Tibial nerve (tissue), 4 donors: ENCODE results near the gene ZNF423. TPM values are rescaled to one million over a fixed set of nuclear protein-coding genes. Genes with fewer than 3 reads are reported as not detected.

ENCODE experiments used
- DNase-seq, 2 donors: peaks; one replicate each; pipeline ENCODE4 v3.0.0-alpha.2; 2019; ENCODE audit warnings: low spot score in 2 of 2
- H3K27ac ChIP-seq, 4 donors: fragments of 200-600 bp; sonication (generic) in 3 of 4; one replicate each; pipeline ENCODE4 v1.5.1; 2017 to 2019; ENCODE audit warnings: mild to moderate bottlenecking in 1 of 4
- H3K27me3 ChIP-seq, 2 donors: fragments of 200-600 bp; sonication (generic) in 1 of 2; one replicate each; pipeline versions ENCODE4 v1.5.1 to v1.6.0; 2017 to 2019
- H3K36me3 ChIP-seq, 3 donors: fragments of 200-600 bp; sonication (generic); one replicate each; pipeline ENCODE4 v1.5.1; 2018 to 2019
- H3K4me1 ChIP-seq, 4 donors: fragments of 200-600 bp; sonication (generic) in 3 of 4; one replicate each; pipeline ENCODE4 v1.5.1; 2017 to 2019
- H3K4me3 ChIP-seq, 4 donors: fragments of 200-600 bp; sonication (generic) in 3 of 4; one replicate each; pipeline ENCODE4 v1.5.1; 2017 to 2019; ENCODE audit warnings: mild to moderate bottlenecking in 1 of 4, moderate library complexity in 1 of 4
- H3K9me3 ChIP-seq, 4 donors: fragments of 200-600 bp; sonication (generic) in 3 of 4; one replicate each; pipeline ENCODE4 v1.5.1; 2017 to 2019
- CTCF ChIP-seq, 5 experiments: fragments of 200-600 bp in 3 of 5; fragments of 450-650 bp in 2 of 5; sonication (generic) in 3 of 5; IDR thresholded peaks; one replicate each; pipeline ENCODE4 v1.5.1; 2016 to 2019; ENCODE audit warnings: antibody characterized with exemption in 5 of 5, mild to moderate bottlenecking in 3 of 5, moderate library complexity in 2 of 5
- EP300 ChIP-seq, 2 donors: sonication (generic); formaldehyde crosslinking; IDR thresholded peaks; one replicate each; pipeline ENCODE4 v1.6.1; 2017; ENCODE audit warnings: antibody characterized with exemption in 2 of 2, mild to moderate bottlenecking in 1 of 2
- POLR2A ChIP-seq, 2 donors: fragments of 450-650 bp; IDR thresholded peaks; one replicate each; pipeline ENCODE4 v1.6.1; 2017; ENCODE audit warnings: antibody characterized with exemption in 2 of 2, mild to moderate bottlenecking in 2 of 2, moderate library complexity in 2 of 2
- whole genome bisulfite sequencing, 2 donors: methylation state at CpG; one replicate each; pipeline ENCODE4 v1.1.5; 2018; 5-methylcytosine and 5-hydroxymethylcytosine counted together
- total RNA-seq, 4 donors: library from RNA; depleted of rRNA; stranded (reverse); fragments of >200 nt; gene quantifications; one replicate each; pipeline ENCODE4 v1.1.0, GENCODE V29; 2016

ZNF423 gene
- total RNA-seq, 4 donors from 2014 or later = 15.9 to 20.5 (median 18.5) TPM

- Histone ChIP-seq H3K9me3 (no peaks in the 10 kb centered on the region), H3K36me3 (no peaks in the 10 kb centered on the region), H3K27me3 (no peaks in the 10 kb centered on the region), H3K4me1 (peaks cover 0 to 6% (median 0%) of the 10 kb centered on the region in 4 donors), H3K4me3 (no peak overlapping the region), H3K27ac (no peak overlapping the region)
- DNase-seq = no peak
- 32 to 62% methylated on average over 5 of the region's 5 CpGs for WGBS, 2 donors
- TF ChIP-seq POLR2A (IDR thresholded peaks at IDR 0.05) (no peak), EP300 (IDR thresholded peaks at IDR 0.05) (no peak), CTCF (IDR thresholded peaks at IDR 0.05) (peak in 3 of 5 experiments; percentile 4 to 21 (median 16))
Observed at GRCh38 chr16:49608779-49609178, 247.1 kb downstream of the ZNF423 start.

GRCh38 chr16:49608098-49608497 lies 247.8 kb downstream of the ZNF423 start:
- 7 to 14% methylated on average over 5 of the region's 5 CpGs for WGBS, 2 donors
- H3K4me1 ChIP-seq = peaks cover 0 to 7% (median 0%) of the 10 kb centered on the region in 4 donors
- H3K27ac ChIP-seq = no peak overlapping the region
- H3K4me3 ChIP-seq = no peak overlapping the region
- no peak for TF ChIP-seq POLR2A (IDR thresholded peaks at IDR 0.05)
- no peak for TF ChIP-seq CTCF (IDR thresholded peaks at IDR 0.05)
- no peak for TF ChIP-seq EP300 (IDR thresholded peaks at IDR 0.05)
- H3K9me3 ChIP-seq = no peaks in the 10 kb centered on the region
- no peaks in the 10 kb centered on the region for H3K36me3 ChIP-seq
- DNase-seq = no peak
- H3K27me3 ChIP-seq = no peaks in the 10 kb centered on the region

- TF ChIP-seq CTCF (IDR thresholded peaks at IDR 0.05) (no peak), EP300 (IDR thresholded peaks at IDR 0.05) (no peak), POLR2A (IDR thresholded peaks at IDR 0.05) (no peak)
- Histone ChIP-seq H3K27ac (no peak overlapping the region), H3K4me1 (peaks cover 0 to 21% (median 0%) of the 10 kb centered on the region in 4 donors), H3K36me3 (no peaks in the 10 kb centered on the region), H3K27me3 (no peaks in the 10 kb centered on the region), H3K9me3 (no peaks in the 10 kb centered on the region), H3K4me3 (no peak overlapping the region)
- DNase-seq = no peak
- WGBS, 2 donors = 78 to 81% methylated on average over 14 of the region's 14 CpGs
Observed at GRCh38 chr16:49605536-49606254, 250.2 kb downstream of the ZNF423 start.

GRCh38 chr16:49604602-49605001 lies 251.3 kb downstream of the ZNF423 start:
- no peaks in the 10 kb centered on the region for H3K9me3 ChIP-seq
- DNase-seq = no peak
- no peaks in the 10 kb centered on the region for H3K27me3 ChIP-seq
- H3K4me3 ChIP-seq = no peak overlapping the region
- H3K36me3 ChIP-seq = no peaks in the 10 kb centered on the region
- 87 to 89% methylated on average over 4 of the region's 4 CpGs for WGBS, 2 donors
- no peak for TF ChIP-seq EP300 (IDR thresholded peaks at IDR 0.05)
- TF ChIP-seq POLR2A (IDR thresholded peaks at IDR 0.05) = no peak
- no peak for TF ChIP-seq CTCF (IDR thresholded peaks at IDR 0.05)
- H3K27ac ChIP-seq = no peak overlapping the region
- H3K4me1 ChIP-seq = peaks cover 0 to 21% (median 0%) of the 10 kb centered on the region in 4 donors

- H3K27ac ChIP-seq = no peak overlapping the region
- H3K9me3 ChIP-seq = no peaks in the 10 kb centered on the region
- TF ChIP-seq CTCF (IDR thresholded peaks at IDR 0.05) (no peak), POLR2A (IDR thresholded peaks at IDR 0.05) (no peak), EP300 (IDR thresholded peaks at IDR 0.05) (no peak)
- no peaks in the 10 kb centered on the region for H3K36me3 ChIP-seq
- no peaks in the 10 kb centered on the region for H3K27me3 ChIP-seq
- no peak for DNase-seq
- peaks cover 0 to 21% (median 0%) of the 10 kb centered on the region in 4 donors for H3K4me1 ChIP-seq
- WGBS, 2 donors = 85 to 92% methylated on average over 8 to 9 of the region's 9 CpGs
- H3K4me3 ChIP-seq = no peak overlapping the region
Observed at GRCh38 chr16:49603956-49604355, 252.0 kb downstream of the ZNF423 start.
